Forelimb muscle (tissue), 1 donor: Measurements from ENCODE around the gene ZNF594. TPM values are rescaled to one million over a fixed set of nuclear protein-coding genes. Genes with fewer than 3 reads are reported as not detected.
"Not testable (repeated sequence)": the region's sequence is repeated elsewhere in the genome, so short reads cannot be mapped to it uniquely, and the experiment has no call there.

Experiments
- DNase-seq: peaks from one replicate; pipeline ENCODE4 v3.0.0-alpha.2; 2013; ENCODE audit warnings: low read depth
- polyA plus RNA-seq: library from polyadenylated mRNA; unstranded; fragments of 120-200 nt; gene quantifications from one replicate; pipeline ENCODE4 v1.2.1, GENCODE V29; 2013; ENCODE audit not compliant: insufficient read length

ZNF594 gene
- polyA plus RNA-seq, 1 donor: 11.2 TPM

DNA sequence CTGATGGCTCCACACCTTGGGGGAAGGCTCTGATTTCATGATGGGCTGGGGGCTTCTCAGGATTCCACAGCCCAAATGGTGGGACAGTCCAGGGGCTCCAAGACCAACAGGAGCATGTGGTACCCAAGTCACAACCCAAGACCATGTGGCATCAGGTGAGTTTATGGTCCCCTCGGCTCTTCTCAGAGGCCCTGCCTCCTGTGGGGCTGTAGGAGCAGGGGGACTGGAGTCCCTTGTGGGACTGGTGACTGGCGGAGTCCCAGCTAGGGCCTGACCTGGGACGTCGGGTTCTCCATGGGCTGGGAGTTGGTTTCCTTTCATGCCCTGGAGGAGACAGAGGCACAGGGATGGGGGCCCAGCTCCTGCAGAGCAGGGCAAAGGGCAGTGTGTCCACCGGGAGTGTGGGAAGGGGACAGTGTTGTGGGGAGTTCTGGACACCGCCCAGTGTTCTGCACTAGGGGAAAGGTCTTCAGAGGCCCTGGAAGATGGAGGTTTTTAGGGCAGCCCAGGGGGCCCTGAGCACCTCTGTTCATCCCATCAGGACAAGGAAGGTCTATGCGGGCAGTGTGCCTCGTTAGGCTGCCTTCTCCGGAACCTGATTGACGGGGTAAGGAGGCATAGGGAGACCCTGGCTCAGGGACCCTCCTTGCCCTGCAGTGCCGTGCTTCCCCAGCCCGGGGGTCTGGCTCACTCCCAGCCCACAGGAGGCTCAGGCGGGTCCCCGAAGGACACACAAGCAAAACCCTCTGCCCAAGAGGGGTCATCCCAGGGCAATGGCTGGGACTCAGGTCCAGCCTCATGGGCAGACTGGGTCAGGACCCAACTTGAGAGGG is 54.9 kb downstream of the ZNF594 start:
- not testable (repeated sequence) for DNase-seq

DNA sequence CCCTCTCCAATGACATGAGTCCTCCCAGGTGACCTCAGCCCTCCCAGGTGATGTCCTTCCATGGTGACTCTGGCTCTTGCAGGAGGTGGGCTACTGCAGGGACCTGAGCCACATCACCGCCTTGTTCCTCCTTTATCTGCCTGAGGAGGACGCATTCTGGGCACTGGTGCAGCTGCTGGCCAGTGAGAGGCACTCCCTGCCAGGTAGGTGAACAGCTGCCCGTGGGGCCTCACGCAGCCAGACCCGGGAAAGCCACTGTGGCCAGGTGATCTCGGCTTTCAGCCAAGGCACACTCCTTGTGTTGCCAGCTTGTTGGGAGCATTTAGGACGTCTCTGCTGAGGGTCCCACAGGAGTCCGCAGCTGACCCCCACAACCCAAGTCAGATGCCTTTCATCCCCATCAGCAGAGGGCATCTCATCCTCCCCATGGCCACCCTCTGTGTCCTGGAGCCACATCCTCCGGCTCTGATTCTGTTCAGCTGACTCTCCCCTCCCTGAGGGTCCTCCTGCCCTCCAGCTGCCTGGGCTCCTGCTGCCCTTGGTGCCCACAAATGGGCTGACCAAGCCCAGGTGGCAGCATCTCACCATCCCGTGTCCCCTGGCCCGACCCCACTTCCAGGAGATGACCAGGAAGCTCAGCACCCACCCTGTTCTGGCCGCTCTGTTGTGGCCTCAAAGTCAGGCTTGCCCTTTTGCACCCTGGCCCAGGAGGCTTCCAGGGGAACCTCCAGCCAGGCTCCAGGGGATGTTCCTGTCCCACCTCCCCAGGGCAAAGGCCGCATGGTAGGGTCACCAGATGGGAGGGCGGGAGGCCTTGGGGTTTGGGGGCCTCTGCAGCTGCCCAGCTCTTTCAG is 55.7 kb downstream of the ZNF594 start:
- no peak for DNase-seq

DNA sequence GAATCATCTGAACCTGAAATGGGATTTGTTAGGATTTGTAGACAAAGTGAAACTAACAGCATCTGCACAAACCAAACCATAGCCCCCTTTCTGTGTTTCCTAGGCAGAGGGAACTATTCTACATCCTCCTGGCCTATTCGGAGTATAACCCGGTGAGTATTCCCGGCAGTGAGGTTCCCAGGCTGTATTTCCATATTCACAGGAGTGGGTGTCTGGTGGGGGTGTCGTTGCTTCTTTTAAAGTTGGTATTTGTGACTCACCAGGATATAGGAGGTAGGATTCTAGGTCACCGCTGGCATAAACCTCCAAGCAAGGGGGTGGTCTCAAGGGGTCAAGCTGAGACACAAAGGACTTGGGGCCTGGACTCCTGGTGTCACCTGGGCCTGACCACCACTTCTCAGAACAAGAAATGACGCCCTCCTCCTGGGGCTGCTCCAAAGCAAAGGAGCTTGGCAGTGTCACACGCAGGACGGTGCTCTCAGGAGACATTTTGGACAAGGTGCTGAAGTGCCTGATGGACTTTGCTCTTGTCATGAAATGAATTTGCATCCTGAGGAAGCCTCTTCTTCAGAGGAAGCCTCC is 56.4 kb downstream of the ZNF594 start:
- not testable (repeated sequence) for DNase-seq

DNA sequence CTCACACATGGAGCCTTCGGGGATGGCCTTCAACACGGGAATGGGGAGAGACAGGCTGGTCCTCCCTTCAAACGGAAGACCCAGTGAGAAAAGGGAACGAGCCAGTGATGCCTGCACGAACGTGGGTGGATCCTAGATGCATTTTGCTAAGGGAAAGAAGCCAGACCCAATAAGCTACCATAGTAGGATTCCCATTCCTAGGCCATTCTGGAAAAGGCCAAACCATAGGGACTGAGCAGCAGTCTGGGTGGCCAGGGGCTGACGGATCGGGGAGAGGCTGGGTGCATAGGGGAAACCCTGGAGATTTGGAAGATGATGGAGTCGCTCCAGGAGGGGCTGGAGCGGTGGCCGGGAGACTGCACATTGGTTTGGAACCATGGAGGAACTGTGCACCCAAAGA is 57.1 kb downstream of the ZNF594 start:
- DNase-seq: not testable (repeated sequence)

DNA sequence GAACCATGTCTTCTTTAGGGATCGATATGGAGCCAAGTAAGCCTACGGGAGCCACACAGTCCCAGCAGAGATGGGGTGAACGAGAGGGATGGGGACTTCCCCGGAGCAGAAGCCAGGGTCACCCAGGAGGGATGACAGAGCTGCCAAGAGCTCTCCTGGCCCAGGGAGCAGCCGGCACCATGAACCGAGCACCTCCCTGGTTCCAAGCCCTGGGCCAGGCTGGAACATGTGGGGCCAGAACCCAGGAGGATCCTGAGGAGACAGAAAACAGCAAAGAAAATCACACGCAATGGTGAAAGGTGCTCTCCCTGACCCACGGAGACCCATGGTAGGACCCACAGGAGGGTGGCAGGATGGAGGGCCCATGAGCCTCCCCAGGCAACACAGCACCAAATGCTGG is 57.7 kb downstream of the ZNF594 start:
- DNase-seq: not testable (repeated sequence)

DNA sequence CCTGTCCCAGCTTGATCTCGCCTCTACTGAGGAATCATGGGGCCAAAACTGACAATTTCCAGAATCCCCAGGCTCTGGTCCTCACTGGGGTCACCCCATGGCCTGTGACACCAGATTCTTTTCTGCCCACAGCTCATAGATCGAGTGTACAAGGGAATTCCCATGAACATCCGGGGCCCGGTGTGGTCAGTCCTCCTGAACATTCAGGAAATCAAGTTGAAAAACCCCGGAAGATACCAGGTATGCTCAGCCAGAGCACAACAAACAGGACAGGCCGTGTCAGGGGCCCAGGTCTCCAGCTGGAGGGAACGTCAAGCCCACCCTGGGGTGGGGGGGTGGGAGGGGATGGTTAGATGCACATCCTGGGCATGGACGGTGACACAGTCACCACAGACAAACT is 58.4 kb downstream of the ZNF594 start:
- DNase-seq: no peak

DNA sequence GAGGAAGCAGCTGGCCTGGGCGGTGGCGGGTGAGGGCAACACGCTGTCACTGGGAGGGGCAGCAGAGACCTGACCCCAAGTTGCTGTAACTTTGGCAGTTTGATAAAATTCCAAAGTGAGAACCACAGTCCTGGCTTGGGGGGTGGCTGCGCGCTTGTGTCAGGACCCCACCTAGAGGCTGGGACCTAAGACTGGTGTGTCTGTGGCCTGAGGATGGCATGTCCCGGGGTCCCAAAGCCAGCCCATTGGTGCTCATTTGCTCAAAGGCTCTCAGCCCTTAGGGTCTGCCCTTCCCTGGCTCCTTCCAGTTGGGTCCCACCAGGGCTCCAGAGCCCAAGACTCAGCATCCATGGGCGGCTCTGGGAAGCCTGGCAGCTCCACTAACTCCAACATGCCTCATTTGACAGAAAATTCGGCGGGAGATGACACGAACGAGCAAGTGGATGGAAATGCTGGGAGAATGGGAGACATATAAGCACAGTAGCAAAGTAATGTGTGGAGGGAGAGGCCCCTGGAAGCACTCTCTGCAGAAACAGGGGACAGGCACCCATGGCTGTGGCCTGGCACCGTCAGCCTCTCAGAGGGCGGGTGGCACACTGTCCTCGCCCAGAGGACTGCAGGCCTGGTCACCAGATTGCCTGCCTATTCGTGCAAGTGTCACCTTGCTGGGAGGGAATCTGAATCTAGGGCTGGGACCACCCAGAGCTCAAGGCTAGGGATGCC is 59.0 kb downstream of the ZNF594 start:
- not testable (repeated sequence) for DNase-seq

DNA sequence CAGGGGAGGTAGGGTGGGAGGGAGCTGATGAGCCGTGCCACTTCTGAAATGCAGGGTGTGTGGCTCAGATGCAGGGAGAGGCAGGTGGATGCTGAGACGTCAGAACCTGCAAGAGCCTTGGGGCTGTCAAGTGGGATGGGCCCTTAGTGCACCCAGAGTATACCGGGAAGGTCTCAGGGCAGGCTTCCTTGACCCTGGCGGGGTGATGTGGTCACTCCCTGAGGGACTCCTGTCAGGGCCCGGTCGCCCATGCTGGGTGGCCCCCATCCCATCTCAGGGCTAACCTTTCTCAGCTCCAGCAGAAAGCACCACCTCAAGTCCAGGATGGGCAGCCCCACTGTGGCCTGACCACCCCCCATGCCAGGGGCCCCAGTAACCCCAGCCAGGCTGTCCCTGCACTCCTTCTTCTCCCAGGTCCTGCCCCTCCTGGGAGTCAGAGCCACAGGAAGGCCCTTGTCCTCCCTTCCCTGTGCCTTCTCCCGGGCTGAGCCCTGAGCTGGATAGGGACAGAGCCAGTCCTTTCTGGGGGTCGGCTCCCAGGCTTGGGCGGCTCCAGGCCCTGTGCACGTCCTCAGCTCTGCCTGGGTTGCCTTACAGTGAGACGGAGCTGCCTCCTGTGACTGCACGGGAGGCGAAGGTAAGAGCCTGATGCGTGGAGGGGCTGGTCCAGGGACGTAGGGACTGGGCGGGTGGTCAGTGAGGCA is 59.7 kb downstream of the ZNF594 start:
- not testable (repeated sequence) for DNase-seq

DNA sequence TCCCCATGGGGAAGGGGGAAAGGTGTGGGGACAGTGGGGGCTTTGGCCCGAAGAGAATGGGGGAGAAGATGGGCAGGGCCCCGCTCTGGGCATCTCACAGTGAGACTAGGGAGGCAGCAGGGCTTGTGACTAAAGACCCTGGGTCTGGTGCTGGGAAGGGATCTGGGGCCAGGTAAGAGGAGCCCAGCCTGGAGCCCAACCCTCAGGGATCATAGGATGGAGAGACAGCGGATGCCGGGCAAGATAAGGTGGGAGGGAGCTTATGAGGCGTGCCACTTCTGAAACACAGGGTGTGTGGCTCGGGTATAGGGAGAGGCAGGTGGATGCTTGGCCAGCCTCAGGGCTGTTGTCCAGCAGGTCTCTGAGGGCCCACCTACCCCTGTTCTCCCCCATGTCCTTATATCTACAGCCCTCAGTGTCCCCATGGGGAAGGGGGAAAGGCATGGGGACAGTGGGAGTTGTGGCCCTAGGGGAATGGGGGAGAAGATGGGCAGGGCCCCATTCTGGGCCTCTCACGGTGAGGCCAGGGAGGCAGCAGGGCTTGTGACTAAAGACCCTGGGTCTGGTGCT is 60.4 kb downstream of the ZNF594 start:
- DNase-seq: no peak

DNA sequence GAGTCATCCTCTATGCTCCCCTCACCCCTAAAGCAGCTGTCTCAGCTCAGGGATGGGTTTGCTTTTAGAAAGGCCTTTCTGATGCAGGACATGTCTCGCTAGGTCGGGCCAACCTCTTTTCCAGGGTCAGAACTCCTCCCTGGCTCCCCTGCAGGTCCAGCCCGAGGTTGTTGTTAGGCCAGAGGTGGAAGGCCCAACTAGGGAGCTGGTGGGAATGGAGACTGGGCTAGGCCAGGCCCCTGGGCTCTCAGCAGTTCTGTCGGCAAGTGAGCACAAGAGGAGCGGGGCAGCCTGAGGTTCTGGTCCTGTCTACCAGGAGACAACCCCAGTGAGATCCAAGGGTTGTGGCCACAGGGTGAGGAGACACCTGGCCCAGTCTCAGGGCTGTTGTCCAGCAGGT is 61.0 kb downstream of the ZNF594 start:
- not testable (repeated sequence) for DNase-seq

DNA sequence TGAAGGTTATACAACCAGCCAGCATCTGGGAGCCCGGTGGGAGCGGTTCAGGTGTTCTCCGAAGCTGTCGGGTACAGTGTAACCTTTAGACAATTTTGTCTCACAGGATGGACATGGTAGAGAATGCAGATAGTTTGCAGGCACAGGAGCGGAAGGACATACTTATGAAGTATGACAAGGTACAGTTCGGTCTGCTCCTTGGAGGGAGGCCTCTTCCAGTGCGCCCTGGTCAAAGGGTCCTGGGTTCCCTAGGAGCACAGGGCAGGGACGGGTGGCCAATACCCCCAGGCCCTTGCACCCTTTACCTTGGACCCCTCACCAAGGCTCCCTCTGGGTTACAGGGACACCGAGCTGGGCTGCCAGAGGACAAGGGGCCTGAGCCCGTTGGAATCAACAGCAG is 61.4 kb downstream of the ZNF594 start:
- DNase-seq: not testable (repeated sequence)

DNA sequence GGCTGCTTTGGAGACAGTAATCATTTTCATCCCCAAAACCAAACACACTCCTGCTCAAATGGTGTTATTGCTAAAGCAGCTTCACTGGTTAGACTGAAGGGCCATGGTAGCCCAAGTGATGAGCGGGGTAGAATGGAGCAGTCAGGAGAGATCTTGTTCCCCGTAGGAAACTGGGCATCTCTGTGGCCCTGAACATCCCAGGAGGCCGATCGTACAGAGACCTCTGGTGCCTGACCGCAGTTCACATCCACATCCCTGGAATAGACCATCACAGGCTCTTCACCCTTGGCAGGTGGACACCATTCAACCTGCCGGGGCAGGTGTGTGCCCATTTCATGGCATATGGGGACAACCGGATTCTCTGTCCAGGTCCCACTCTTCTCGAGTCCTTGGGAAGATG is 61.9 kb downstream of the ZNF594 start:
- not testable (repeated sequence) for DNase-seq

Other genes starting within 250 kb of the ZNF594 start
- 349 TPM for gene PFN1, start 243.3 kb downstream of the ZNF594 start, polyA plus RNA-seq
- gene ENO3, start 240.7 kb downstream of the ZNF594 start, polyA plus RNA-seq: 2,114 TPM
- gene SPAG7, start 224.1 kb downstream of the ZNF594 start, polyA plus RNA-seq: 90.2 TPM
- gene CAMTA2, start 204.2 kb downstream of the ZNF594 start, polyA plus RNA-seq: 27.3 TPM
- gene INCA1, start 194.3 kb downstream of the ZNF594 start, polyA plus RNA-seq: 5.0 TPM
- gene KIF1C, start 193.9 kb downstream of the ZNF594 start, polyA plus RNA-seq: 120 TPM
- gene SLC52A1, start 156.4 kb downstream of the ZNF594 start, polyA plus RNA-seq: 0.08 TPM
- 11.8 TPM for gene ZFP3, start 113.4 kb downstream of the ZNF594 start, polyA plus RNA-seq
- gene ZNF232, start 80.0 kb downstream of the ZNF594 start, polyA plus RNA-seq: 24.4 TPM
- gene USP6, start 75.8 kb downstream of the ZNF594 start, polyA plus RNA-seq: 30.0 TPM
- 1.2 TPM for gene SCIMP, start 43.0 kb upstream of the ZNF594 start, polyA plus RNA-seq
- 56.7 TPM for gene RABEP1, start 90.4 kb upstream of the ZNF594 start, polyA plus RNA-seq
- gene NUP88, start 227.8 kb upstream of the ZNF594 start, polyA plus RNA-seq: 49.7 TPM
- gene RPAIN, start 228.3 kb upstream of the ZNF594 start, polyA plus RNA-seq: 50.7 TPM
- 113 TPM for gene C1QBP, start 247.3 kb upstream of the ZNF594 start, polyA plus RNA-seq